Smooth muscle cell (in vitro differentiated cells): ENCODE data around the gene NOBOX. TPM values are rescaled to one million over a fixed set of nuclear protein-coding genes. Genes with fewer than 3 reads are reported as not detected.

Experiments
- DNase-seq: peaks from one replicate; lab custom pipeline; 2025; ENCODE audit not compliant: unreplicated experiment; lab: John Stamatoyannopoulos, UW
- H2AFZ ChIP-seq: fragments of 200-600 bp; sonication (generic); 2 replicates; pipeline ENCODE4 v1.6.0; 2016; ENCODE audit warnings: antibody characterized with exemption, low read depth, mild to moderate bottlenecking
- H3F3A ChIP-seq: fragments of 200-600 bp; sonication (generic); 2 replicates; pipeline ENCODE4 v1.6.0; 2017; ENCODE audit warnings: antibody characterized with exemption, low read depth
- H3K27ac ChIP-seq: fragments of 200-600 bp; sonication (generic); 2 replicates; pipeline ENCODE4 v1.5.1; 2016; ENCODE audit warnings: low read depth, mild to moderate bottlenecking
- H3K27me3 ChIP-seq: fragments of 200-600 bp; sonication (generic); 2 replicates; pipeline ENCODE4 v1.6.1; 2016; ENCODE audit warnings: low read depth, mild to moderate bottlenecking
- H3K36me3 ChIP-seq: fragments of 200-600 bp; sonication (generic); 2 replicates; pipeline ENCODE4 v1.5.1; 2016; ENCODE audit warnings: low read depth
- H3K4me1 ChIP-seq: fragments of 200-600 bp; sonication (generic); 2 replicates; pipeline ENCODE4 v1.5.1; 2016; ENCODE audit warnings: low read depth
- H3K4me2 ChIP-seq: fragments of 200-600 bp; sonication (generic); 2 replicates; pipeline ENCODE4 v1.6.0; 2016; ENCODE audit warnings: mild to moderate bottlenecking
- H3K4me3 ChIP-seq: fragments of 200-600 bp; sonication (generic); 2 replicates; pipeline ENCODE4 v1.5.1; 2016; ENCODE audit warnings: mild to moderate bottlenecking
- H3K79me2 ChIP-seq: fragments of 200-600 bp; sonication (generic); 2 replicates; pipeline ENCODE4 v1.6.0; 2016; ENCODE audit warnings: low read depth, mild to moderate bottlenecking
- H3K9ac ChIP-seq: fragments of 200-600 bp; sonication (generic); 2 replicates; pipeline ENCODE4 v1.6.0; 2016; ENCODE audit warnings: low read depth
- H3K9me3 ChIP-seq: fragments of 200-600 bp; sonication (generic); replicated peaks from 2 replicates; pipeline ENCODE4 v1.5.1; 2016; ENCODE audit warnings: low read depth
- H4K20me1 ChIP-seq: fragments of 200-600 bp; sonication (generic); 2 replicates; pipeline ENCODE4 v1.6.0; 2016; ENCODE audit warnings: low read depth
- WGBS: methylation state at CpG from one replicate; pipeline ENCODE4 v1.1.7; 2016; ENCODE audit warnings: low lambda C conversion rate; 5-methylcytosine and 5-hydroxymethylcytosine counted together
- polyA plus RNA-seq: library from polyadenylated mRNA; unstranded; fragments of >200 nt; fragmentation: Nextera tagmentation; extraction: Ambion mirVana; gene quantifications from 2 replicates; pipeline ENCODE4 v1.2.1, GENCODE V29; 2016
- total RNA-seq: library from RNA; depleted of rRNA; stranded (reverse); fragments of >200 nt; gene quantifications from 2 replicates; pipeline ENCODE4 v1.2.3, GENCODE V29; 2014
- TF ChIP-seq, protein P1 (sequence below): fragments of 200-600 bp; sonication (generic); IDR thresholded peaks from 2 replicates; pipeline ENCODE4 v1.5.1; 2017; ENCODE audit warnings: borderline replicate concordance, mild to moderate bottlenecking, antibody characterized with exemption; ENCODE audit not compliant: insufficient read depth, poor library complexity, severe bottlenecking

The NOBOX gene
- total and polyA plus RNA-seq, 2 experiments from 2014 or later, result not detected

DNA sequence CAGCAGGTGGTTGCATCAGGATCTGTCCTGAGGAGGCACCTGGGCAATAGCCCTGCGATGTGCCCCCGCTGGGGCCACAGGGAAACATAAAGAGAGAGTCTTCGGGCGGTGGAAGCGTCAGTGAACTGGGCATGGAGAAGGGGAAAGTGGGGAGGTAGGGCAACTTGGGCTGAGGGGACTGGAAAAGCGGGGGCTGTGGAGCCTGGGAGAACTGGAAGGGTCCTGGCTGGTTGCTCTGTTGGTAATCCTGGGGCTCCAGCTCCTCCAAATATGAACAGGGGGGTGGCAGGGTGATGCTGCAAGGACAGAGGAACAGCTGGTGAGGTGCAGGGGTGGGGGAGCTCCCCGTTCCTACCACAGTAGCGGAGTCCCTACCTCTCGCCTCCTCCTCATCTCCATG is 5.2 kb downstream of the NOBOX start:
- no peak overlapping the region for H2AFZ ChIP-seq
- DNase-seq, result no peak
- TF ChIP-seq, protein P1, sequence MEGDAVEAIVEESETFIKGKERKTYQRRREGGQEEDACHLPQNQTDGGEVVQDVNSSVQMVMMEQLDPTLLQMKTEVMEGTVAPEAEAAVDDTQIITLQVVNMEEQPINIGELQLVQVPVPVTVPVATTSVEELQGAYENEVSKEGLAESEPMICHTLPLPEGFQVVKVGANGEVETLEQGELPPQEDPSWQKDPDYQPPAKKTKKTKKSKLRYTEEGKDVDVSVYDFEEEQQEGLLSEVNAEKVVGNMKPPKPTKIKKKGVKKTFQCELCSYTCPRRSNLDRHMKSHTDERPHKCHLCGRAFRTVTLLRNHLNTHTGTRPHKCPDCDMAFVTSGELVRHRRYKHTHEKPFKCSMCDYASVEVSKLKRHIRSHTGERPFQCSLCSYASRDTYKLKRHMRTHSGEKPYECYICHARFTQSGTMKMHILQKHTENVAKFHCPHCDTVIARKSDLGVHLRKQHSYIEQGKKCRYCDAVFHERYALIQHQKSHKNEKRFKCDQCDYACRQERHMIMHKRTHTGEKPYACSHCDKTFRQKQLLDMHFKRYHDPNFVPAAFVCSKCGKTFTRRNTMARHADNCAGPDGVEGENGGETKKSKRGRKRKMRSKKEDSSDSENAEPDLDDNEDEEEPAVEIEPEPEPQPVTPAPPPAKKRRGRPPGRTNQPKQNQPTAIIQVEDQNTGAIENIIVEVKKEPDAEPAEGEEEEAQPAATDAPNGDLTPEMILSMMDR, result no peak
- no peaks in the 10 kb centered on the region for H3K79me2 ChIP-seq
- no peak overlapping the region for H3K4me3 ChIP-seq
- no peaks in the 10 kb centered on the region for H3K9me3 ChIP-seq
- no peaks in the 10 kb centered on the region for H3K4me1 ChIP-seq
- no peaks in the 10 kb centered on the region for H3F3A ChIP-seq
- no peak overlapping the region for H3K27ac ChIP-seq
- no peaks in the 10 kb centered on the region for H3K27me3 ChIP-seq
- 85% methylated on average over 9 of the region's 9 CpGs for WGBS
- H3K9ac ChIP-seq, result no peak overlapping the region
- no peaks in the 10 kb centered on the region for H3K36me3 ChIP-seq
- H3K4me2 ChIP-seq, result no peak overlapping the region
- no peaks in the 10 kb centered on the region for H4K20me1 ChIP-seq

- TF ChIP-seq, protein P1, result no peak
- Histone ChIP-seq H3K27ac (no peak overlapping the region), H3K9me3 (no peaks in the 10 kb centered on the region), H3K4me3 (no peak overlapping the region), H3K79me2 (no peaks in the 10 kb centered on the region), H3K4me2 (no peak overlapping the region), H4K20me1 (no peaks in the 10 kb centered on the region), H3K9ac (no peak overlapping the region), H2AFZ (no peak overlapping the region), H3K36me3 (no peaks in the 10 kb centered on the region), H3K4me1 (no peaks in the 10 kb centered on the region), H3F3A (no peaks in the 10 kb centered on the region), H3K27me3 (no peaks in the 10 kb centered on the region)
- DNase-seq, result no peak
- 87% methylated on average over 4 of the region's 4 CpGs for WGBS
These were observed 6.4 kb downstream of the NOBOX start for GRCh38 chr7:144397086-144397485.

DNA sequence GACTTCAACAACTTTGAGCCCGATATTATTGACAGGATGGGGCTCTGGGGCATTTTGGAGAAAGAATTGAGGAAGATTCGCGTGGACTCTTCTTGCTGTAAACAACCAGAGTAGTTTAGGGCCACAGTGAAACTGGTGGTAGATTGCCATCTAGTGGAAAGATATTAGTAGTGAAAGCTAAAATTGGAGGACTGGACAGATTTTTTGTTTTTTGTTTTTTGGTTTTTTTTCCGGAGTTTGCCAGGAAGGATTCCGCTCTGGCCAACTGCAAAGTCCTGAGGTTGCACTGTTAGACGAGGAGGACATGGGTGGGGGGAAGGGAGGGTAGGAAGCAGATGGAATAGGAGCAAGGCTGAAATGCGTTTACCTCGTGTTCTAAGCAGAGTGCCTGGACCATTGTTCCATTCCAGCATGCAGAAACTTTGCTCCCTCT is 11.7 kb downstream of the NOBOX start:
- H3K27me3 ChIP-seq, result no peaks in the 10 kb centered on the region
- H3F3A ChIP-seq, result no peaks in the 10 kb centered on the region
- WGBS, result 25% methylated on average over 8 of the region's 8 CpGs
- H3K9ac ChIP-seq, result no peak overlapping the region
- no peaks in the 10 kb centered on the region for H3K4me1 ChIP-seq
- no peak for DNase-seq
- no peaks in the 10 kb centered on the region for H3K79me2 ChIP-seq
- H3K36me3 ChIP-seq, result no peaks in the 10 kb centered on the region
- peak overlapping the region; percentile 44 for H2AFZ ChIP-seq
- H3K27ac ChIP-seq, result no peak overlapping the region
- H3K9me3 ChIP-seq, result no peaks in the 10 kb centered on the region
- H4K20me1 ChIP-seq, result no peaks in the 10 kb centered on the region
- TF ChIP-seq, protein P1, result peak; percentile 77
- H3K4me3 ChIP-seq, result no peak overlapping the region
- H3K4me2 ChIP-seq, result peak overlapping the region; percentile 60

DNA sequence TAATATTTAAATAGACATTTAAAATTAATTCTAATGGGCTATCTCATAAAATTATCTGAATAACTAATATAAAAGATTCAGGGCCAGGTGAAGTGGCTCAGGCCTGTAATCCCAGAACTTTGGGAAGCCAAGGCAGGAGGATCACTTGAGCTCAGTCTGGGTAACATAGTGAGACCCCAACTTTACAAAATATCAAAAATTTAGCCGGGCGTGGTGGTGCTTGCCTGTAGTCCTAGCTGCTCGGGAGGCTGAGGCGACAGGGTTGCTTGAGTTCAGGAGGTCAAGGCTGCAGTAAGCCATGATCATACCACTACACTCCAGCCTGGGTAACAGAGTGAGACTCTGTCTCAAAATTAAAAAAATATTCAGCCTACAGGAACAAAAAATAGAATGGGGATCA is 12.5 kb downstream of the NOBOX start:
- Histone ChIP-seq H3K4me2 (no peak overlapping the region), H4K20me1 (no peaks in the 10 kb centered on the region), H3K9me3 (no peaks in the 10 kb centered on the region), H3K4me1 (no peaks in the 10 kb centered on the region), H3K79me2 (no peaks in the 10 kb centered on the region), H3K9ac (no peak overlapping the region), H3K27me3 (no peaks in the 10 kb centered on the region), H3K27ac (no peak overlapping the region), H3F3A (no peaks in the 10 kb centered on the region), H3K36me3 (no peaks in the 10 kb centered on the region), H2AFZ (no peak overlapping the region), H3K4me3 (no peak overlapping the region)
- DNase-seq, result no peak
- 96% methylated on average over 4 of the region's 4 CpGs for WGBS
- TF ChIP-seq, protein P1, result no peak
